ENCODE results near the gene NOS1AP. TPM values are rescaled to one million over a fixed set of nuclear protein-coding genes. Genes with fewer than 3 reads are reported as not detected.

The NOS1AP gene
- polyA plus RNA-seq, 1 of the 3 experiments (the other 2 are of a cell fraction), result 0.03 TPM

GRCh38 chr1:162113419-162113818, 43.9 kb downstream of the NOS1AP start:
- Histone ChIP-seq H3F3A (replicated peaks; ENCODE audit: insufficient read depth) (no peaks in the 10 kb centered on the region), H3K4me1 (ENCODE audit: control insufficient read depth in 1 of 2, insufficient read depth in 2 of 2, low read depth in 1 of 2, low read length in 1 of 2) (peaks cover 0 to 21% of the 10 kb centered on the region in 2 experiments; a peak in 2 of 4 replicates), H2AFZ (ENCODE audit: low read depth) (no peak overlapping the region), H3K27me3 (ENCODE audit: insufficient read depth) (no peaks in the 10 kb centered on the region; the same call in 1 of the 2 replicates), H3K9ac (no peak overlapping the region), H3K4me3 (ENCODE audit: low read depth in 2 of 2, low read length in 1 of 2) (no peak overlapping the region), H3K27ac (ENCODE audit: low read depth in 2 of 2, low read length in 1 of 2) (no peak overlapping the region), H4K20me1 (ENCODE audit: insufficient read depth) (no peaks in the 10 kb centered on the region), H3K36me3 (replicated peaks in 1 of 2; ENCODE audit: control insufficient read depth in 1 of 2, insufficient read depth in 2 of 2, low read length in 1 of 2) (no peaks in the 10 kb centered on the region), H3K9me2 (no peaks in the 10 kb centered on the region), H3K9me3 (no peaks in the 10 kb centered on the region), H3K4me2 (no peak overlapping the region), H3K79me2 (ENCODE audit: insufficient read depth) (no peaks in the 10 kb centered on the region)
- ChIA-PET CTCF (no interaction called here), POLR2A (no interaction called here)
- no peak for TF ChIP-seq RCOR1 (IDR thresholded peaks at IDR 0.05; ENCODE audit: low read length)
- TF ChIP-seq TEAD4 (IDR thresholded peaks at IDR 0.05; ENCODE audit: borderline replicate concordance, insufficient read depth), result no peak
- TF ChIP-seq GATA2 (CRISPR knock-in tag; IDR thresholded peaks at IDR 0.05), result no peak
- TF ChIP-seq CHD2 (IDR thresholded peaks at IDR 0.05; ENCODE audit: low read length, partially characterized antibody), result no peak
- TF ChIP-seq USF1 (IDR thresholded peaks at IDR 0.05; ENCODE audit: borderline replicate concordance, low read depth), result no peak
- no peak for TF ChIP-seq CTCF (IDR thresholded peaks at IDR 0.05)
- TF ChIP-seq EZH2phosphoT487 (IDR thresholded peaks at IDR 0.05; ENCODE audit: borderline replicate concordance, low read depth), result no peak
- TF ChIP-seq MXI1 (IDR thresholded peaks at IDR 0.05; ENCODE audit: low read depth, low read length), result no peak
- no peak for TF ChIP-seq FOXJ3 (CRISPR knock-in tag; IDR thresholded peaks at IDR 0.05)
- no peak for TF ChIP-seq RXRA (IDR thresholded peaks at IDR 0.05; ENCODE audit: borderline replicate concordance, low read depth)
- TF ChIP-seq IRF3 (IDR thresholded peaks at IDR 0.05; ENCODE audit: low read depth, low read length), result no peak
- DNase-seq, result no peak
- WGBS (ENCODE audit: low lambda C conversion rate), result 32% methylated on average over 6 of the region's 6 CpGs

- Histone ChIP-seq H3K4me2 (no peak overlapping the region), H3K27ac (ENCODE audit: low read depth in 2 of 2, low read length in 1 of 2) (peak overlapping the region in 1 of 2 experiments; percentile 97; a peak in 2 of 4 replicates), H4K20me1 (ENCODE audit: insufficient read depth) (no peaks in the 10 kb centered on the region), H3K4me1 (ENCODE audit: control insufficient read depth in 1 of 2, insufficient read depth in 2 of 2, low read depth in 1 of 2, low read length in 1 of 2) (peaks cover 0 to 21% of the 10 kb centered on the region in 2 experiments; a peak in 2 of 4 replicates), H3K36me3 (replicated peaks in 1 of 2; ENCODE audit: control insufficient read depth in 1 of 2, insufficient read depth in 2 of 2, low read length in 1 of 2) (no peaks in the 10 kb centered on the region), H2AFZ (ENCODE audit: low read depth) (no peak overlapping the region), H3K4me3 (ENCODE audit: low read depth in 2 of 2, low read length in 1 of 2) (no peak overlapping the region), H3K79me2 (ENCODE audit: insufficient read depth) (no peaks in the 10 kb centered on the region), H3K9me3 (no peaks in the 10 kb centered on the region), H3K9me2 (no peaks in the 10 kb centered on the region), H3K9ac (no peak overlapping the region), H3F3A (replicated peaks; ENCODE audit: insufficient read depth) (no peaks in the 10 kb centered on the region), H3K27me3 (ENCODE audit: insufficient read depth) (no peaks in the 10 kb centered on the region; the same call in 1 of the 2 replicates)
- ChIA-PET POLR2A (interaction anchor here (0.7 kb wide), 1 partner anchor 19 kb away, joined by 4 read pairs; no protein-coding TSS in a partner anchor), CTCF (interaction anchor here (1.1 to 2.2 kb wide), 3 partner anchors 47 to 160 kb away, joined by 6 to 10 read pairs (median 6); no protein-coding TSS in a partner anchor)
- DNase-seq, result peak; percentile 44
- WGBS (ENCODE audit: low lambda C conversion rate), result 32% methylated on average over 3 of the region's 3 CpGs
- TF ChIP-seq MAX (IDR thresholded peaks at IDR 0.05; ENCODE audit: low read depth), result no peak
- no peak for TF ChIP-seq IRF3 (IDR thresholded peaks at IDR 0.05; ENCODE audit: low read depth, low read length)
- no peak for TF ChIP-seq EZH2phosphoT487 (IDR thresholded peaks at IDR 0.05; ENCODE audit: borderline replicate concordance, low read depth)
- no peak for TF ChIP-seq TCF12 (IDR thresholded peaks at IDR 0.05)
- TF ChIP-seq EP300 (IDR thresholded peaks at IDR 0.05; ENCODE audit: borderline replicate concordance in 1 of 2, low read depth in 1 of 2, low read length in 1 of 2), result peak in 1 of 2 experiments; percentile 72; a peak in 2 of 4 replicates
- no peak for TF ChIP-seq RFX5 (IDR thresholded peaks at IDR 0.05; ENCODE audit: low read length)
- TF ChIP-seq RCOR1 (IDR thresholded peaks at IDR 0.05; ENCODE audit: low read length), result peak; percentile 70
- no peak for TF ChIP-seq TEAD4 (IDR thresholded peaks at IDR 0.05; ENCODE audit: borderline replicate concordance, insufficient read depth)
- no peak for TF ChIP-seq USF2 (IDR thresholded peaks at IDR 0.05; ENCODE audit: borderline replicate concordance, low read depth, low read length)
- no peak for TF ChIP-seq PBX3 (IDR thresholded peaks at IDR 0.05)
Observed at GRCh38 chr1:162117039-162117774, 47.7 kb downstream of the NOS1AP start.

All from SK-N-SH (cell line).